Mucosa of stomach (tissue), 1 donor: ENCODE data around the gene TENT5C.

Experiments
- H3K27me3 ChIP-seq: one replicate; pipeline ENCODE4 v1.7.0; 2013; ENCODE audit warnings: mild to moderate bottlenecking, low read length; ENCODE audit not compliant: control insufficient read depth, insufficient read depth
- H3K36me3 ChIP-seq: one replicate; pipeline ENCODE4 v1.7.0; 2013; ENCODE audit warnings: low read length; ENCODE audit not compliant: control insufficient read depth, insufficient read depth
- H3K4me1 ChIP-seq: one replicate; pipeline ENCODE4 v1.7.0; 2013; ENCODE audit warnings: mild to moderate bottlenecking, low read length; ENCODE audit not compliant: control insufficient read depth, insufficient read depth
- H3K4me3 ChIP-seq: one replicate; pipeline ENCODE4 v1.7.0; 2013; ENCODE audit warnings: low read length
- H3K9ac ChIP-seq: one replicate; pipeline ENCODE4 v1.7.0; 2013; ENCODE audit warnings: mild to moderate bottlenecking, low read length, moderate library complexity
- H3K9me3 ChIP-seq: one replicate; pipeline ENCODE4 v1.7.0; 2013; ENCODE audit warnings: mild to moderate bottlenecking, low read length, moderate library complexity; ENCODE audit not compliant: control insufficient read depth
- donor health status: Pancreatic carcinoma.

Gene TENT5C

GRCh38 chr1:117565076-117565556, 40.7 kb upstream of the TENT5C start:
- Histone ChIP-seq H3K9ac (no peak overlapping the region), H3K27me3 (no peaks in the 10 kb centered on the region), H3K4me1 (peaks cover 35% of the 10 kb centered on the region), H3K9me3 (no peaks in the 10 kb centered on the region), H3K4me3 (no peak overlapping the region), H3K36me3 (no peaks in the 10 kb centered on the region)

- Histone ChIP-seq H3K4me1 (peaks cover 39% of the 10 kb centered on the region), H3K9me3 (no peaks in the 10 kb centered on the region), H3K4me3 (no peak overlapping the region), H3K27me3 (no peaks in the 10 kb centered on the region), H3K36me3 (no peaks in the 10 kb centered on the region), H3K9ac (no peak overlapping the region)
Measured at GRCh38 chr1:117565745-117566455, 39.9 kb upstream of the TENT5C start.

GRCh38 chr1:117566556-117566955, 39.3 kb upstream of the TENT5C start:
- no peak overlapping the region for H3K4me3 ChIP-seq
- H3K4me1 ChIP-seq = peaks cover 44% of the 10 kb centered on the region
- H3K9me3 ChIP-seq = no peaks in the 10 kb centered on the region
- H3K9ac ChIP-seq = no peak overlapping the region
- no peaks in the 10 kb centered on the region for H3K27me3 ChIP-seq
- H3K36me3 ChIP-seq = no peaks in the 10 kb centered on the region

GRCh38 chr1:117567435-117567834, 38.4 kb upstream of the TENT5C start:
- Histone ChIP-seq H3K27me3 (no peaks in the 10 kb centered on the region), H3K4me3 (no peak overlapping the region), H3K9me3 (no peaks in the 10 kb centered on the region), H3K4me1 (peaks cover 42% of the 10 kb centered on the region), H3K9ac (no peak overlapping the region), H3K36me3 (no peaks in the 10 kb centered on the region)

- Histone ChIP-seq H3K9me3 (no peaks in the 10 kb centered on the region), H3K4me3 (no peak overlapping the region), H3K27me3 (no peaks in the 10 kb centered on the region), H3K9ac (no peak overlapping the region), H3K36me3 (no peaks in the 10 kb centered on the region), H3K4me1 (peaks cover 44% of the 10 kb centered on the region)
Measured at GRCh38 chr1:117567976-117568375, 37.9 kb upstream of the TENT5C start.

- H3K27me3 ChIP-seq = no peaks in the 10 kb centered on the region
- H3K9me3 ChIP-seq = no peaks in the 10 kb centered on the region
- H3K36me3 ChIP-seq = no peaks in the 10 kb centered on the region
- H3K9ac ChIP-seq = no peak overlapping the region
- peaks cover 38% of the 10 kb centered on the region for H3K4me1 ChIP-seq
- no peak overlapping the region for H3K4me3 ChIP-seq
Measured at GRCh38 chr1:117568999-117569398, 36.8 kb upstream of the TENT5C start.

GRCh38 chr1:117569856-117570255, 36.0 kb upstream of the TENT5C start:
- no peaks in the 10 kb centered on the region for H3K9me3 ChIP-seq
- H3K4me3 ChIP-seq = no peak overlapping the region
- peaks cover 36% of the 10 kb centered on the region for H3K4me1 ChIP-seq
- no peaks in the 10 kb centered on the region for H3K27me3 ChIP-seq
- no peaks in the 10 kb centered on the region for H3K36me3 ChIP-seq
- no peak overlapping the region for H3K9ac ChIP-seq

GRCh38 chr1:117570988-117571409, 34.8 kb upstream of the TENT5C start:
- Histone ChIP-seq H3K4me3 (no peak overlapping the region), H3K27me3 (no peaks in the 10 kb centered on the region), H3K9ac (no peak overlapping the region), H3K9me3 (no peaks in the 10 kb centered on the region), H3K36me3 (no peaks in the 10 kb centered on the region), H3K4me1 (peaks cover 32% of the 10 kb centered on the region)

GRCh38 chr1:117571496-117571895, 34.4 kb upstream of the TENT5C start:
- Histone ChIP-seq H3K9me3 (no peaks in the 10 kb centered on the region), H3K9ac (no peak overlapping the region), H3K4me1 (peaks cover 32% of the 10 kb centered on the region), H3K27me3 (no peaks in the 10 kb centered on the region), H3K36me3 (no peaks in the 10 kb centered on the region), H3K4me3 (no peak overlapping the region)

GRCh38 chr1:117572546-117572945, 33.3 kb upstream of the TENT5C start:
- Histone ChIP-seq H3K36me3 (no peaks in the 10 kb centered on the region), H3K27me3 (no peaks in the 10 kb centered on the region), H3K9ac (no peak overlapping the region), H3K4me1 (peaks cover 32% of the 10 kb centered on the region), H3K4me3 (no peak overlapping the region), H3K9me3 (no peaks in the 10 kb centered on the region)

GRCh38 chr1:117573386-117574023, 32.3 kb upstream of the TENT5C start:
- Histone ChIP-seq H3K4me3 (no peak overlapping the region), H3K36me3 (no peaks in the 10 kb centered on the region), H3K9ac (no peak overlapping the region), H3K9me3 (no peaks in the 10 kb centered on the region), H3K27me3 (no peaks in the 10 kb centered on the region), H3K4me1 (peaks cover 32% of the 10 kb centered on the region)

- H3K36me3 ChIP-seq = no peaks in the 10 kb centered on the region
- no peak overlapping the region for H3K4me3 ChIP-seq
- no peak overlapping the region for H3K9ac ChIP-seq
- no peaks in the 10 kb centered on the region for H3K9me3 ChIP-seq
- H3K27me3 ChIP-seq = no peaks in the 10 kb centered on the region
- H3K4me1 ChIP-seq = peaks cover 32% of the 10 kb centered on the region
Measured at GRCh38 chr1:117574161-117574835, 31.6 kb upstream of the TENT5C start.
